ENCODE data around the gene EEF2K. TPM values are rescaled to one million over a fixed set of nuclear protein-coding genes. Genes with fewer than 3 reads are reported as not detected.

The EEF2K gene
- total and polyA plus RNA-seq, 2 of the 13 experiments (the other 11 are each of a cell fraction or from before 2014, with no cell fraction given): 22.0 to 23.8 TPM

DNA sequence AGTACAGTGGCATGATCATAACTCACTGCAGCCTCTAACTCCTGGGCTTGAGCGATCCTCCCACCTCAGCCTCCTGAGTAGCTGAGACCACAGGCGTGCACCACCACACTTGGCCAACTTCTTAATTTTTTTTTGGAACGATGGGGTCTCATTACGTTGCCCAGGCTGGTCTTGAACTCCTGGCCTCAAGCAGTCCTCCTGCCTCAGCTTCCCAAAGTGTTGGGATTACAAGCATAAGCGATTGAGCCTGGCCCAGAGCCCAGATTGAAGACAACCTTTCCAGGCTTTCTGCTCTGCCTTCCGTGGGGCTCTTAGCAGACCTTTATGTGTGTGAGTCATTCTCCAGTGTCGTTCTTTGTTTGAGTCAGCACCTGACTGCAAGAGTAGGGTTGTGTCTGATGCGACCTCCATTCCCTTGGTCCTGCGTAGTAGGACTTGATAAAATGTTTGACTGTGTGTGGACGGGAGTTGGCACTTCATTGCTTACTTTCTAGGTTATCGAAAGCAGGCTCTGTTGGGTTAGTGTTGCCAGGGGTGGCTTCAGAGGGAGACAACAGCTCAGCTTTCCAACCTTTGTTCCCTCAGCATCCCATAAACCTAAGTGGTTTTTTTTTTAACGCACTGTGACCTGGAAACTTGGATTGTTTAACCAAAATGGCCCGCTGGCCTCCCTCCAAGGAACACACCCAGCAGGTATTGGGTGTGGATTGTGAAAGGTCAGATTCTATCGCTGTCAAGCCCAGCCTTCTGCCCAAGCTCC is 26.4 kb downstream of the EEF2K start (continued):
- TF ChIP-seq STAT6 (CRISPR knock-in tag; IDR thresholded peaks at IDR 0.05; ENCODE audit: borderline replicate concordance): no peak
- no peak for TF ChIP-seq ZNF670 (CRISPR knock-in tag; IDR thresholded peaks at IDR 0.05; ENCODE audit: borderline replicate concordance)
- TF ChIP-seq ZFP82 (CRISPR knock-in tag; IDR thresholded peaks at IDR 0.05; ENCODE audit: borderline replicate concordance): no peak
- peak; percentile 64 for TF ChIP-seq SALL1 (CRISPR knock-in tag; IDR thresholded peaks at IDR 0.05)
- no peak for TF ChIP-seq ZFP41 (CRISPR knock-in tag; IDR thresholded peaks at IDR 0.05; ENCODE audit: borderline replicate concordance)
- TF ChIP-seq ZNF850 (CRISPR knock-in tag; conservative IDR thresholded peaks at IDR 0.05): no peak
- no peak for TF ChIP-seq ZNF275 (CRISPR knock-in tag; IDR thresholded peaks at IDR 0.05; ENCODE audit: borderline replicate concordance)
- TF ChIP-seq TBX2 (CRISPR knock-in tag; IDR thresholded peaks at IDR 0.05; ENCODE audit: borderline replicate concordance): 0 out of 2 replicates have a peak, but pooled peaks have one; percentile 15
- TF ChIP-seq SYNCRIP (IDR thresholded peaks at IDR 0.05; ENCODE audit: insufficient read depth, low read depth, low read length): no peak
- peak; percentile 60; the same call in 1 of the 2 replicates for TF ChIP-seq CHD4 (IDR thresholded peaks at IDR 0.05; ENCODE audit: borderline replicate concordance, low read length)
- no peak for TF ChIP-seq ZNF143 (CRISPR knock-in tag; IDR thresholded peaks at IDR 0.05)
- TF ChIP-seq, protein P1, sequence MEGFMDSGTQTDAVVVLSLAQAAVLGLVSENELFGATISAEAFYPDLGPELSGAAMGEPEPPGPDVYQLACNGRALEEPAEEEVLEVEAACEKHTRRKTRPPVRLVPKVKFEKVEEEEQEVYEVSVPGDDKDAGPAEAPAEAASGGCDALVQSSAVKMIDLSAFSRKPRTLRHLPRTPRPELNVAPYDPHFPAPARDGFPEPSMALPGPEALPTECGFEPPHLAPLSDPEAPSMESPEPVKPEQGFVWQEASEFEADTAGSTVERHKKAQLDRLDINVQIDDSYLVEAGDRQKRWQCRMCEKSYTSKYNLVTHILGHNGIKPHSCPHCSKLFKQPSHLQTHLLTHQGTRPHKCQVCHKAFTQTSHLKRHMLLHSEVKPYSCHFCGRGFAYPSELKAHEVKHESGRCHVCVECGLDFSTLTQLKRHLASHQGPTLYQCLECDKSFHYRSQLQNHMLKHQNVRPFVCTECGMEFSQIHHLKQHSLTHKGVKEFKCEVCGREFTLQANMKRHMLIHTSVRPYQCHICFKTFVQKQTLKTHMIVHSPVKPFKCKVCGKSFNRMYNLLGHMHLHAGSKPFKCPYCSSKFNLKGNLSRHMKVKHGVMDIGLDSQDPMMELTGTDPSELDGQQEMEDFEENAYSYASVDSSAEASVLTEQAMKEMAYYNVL (CRISPR knock-in tag; IDR thresholded peaks at IDR 0.05; ENCODE audit: borderline replicate concordance): 0 out of 2 replicates have a peak, but pooled peaks have one; percentile 25
- TF ChIP-seq ISL2 (CRISPR knock-in tag; IDR thresholded peaks at IDR 0.05): peak; percentile 39; the same call in 1 of the 2 replicates
- peak; percentile 2; the same call in 1 of the 2 replicates for TF ChIP-seq ZNF766 (CRISPR knock-in tag; IDR thresholded peaks at IDR 0.05; ENCODE audit: borderline replicate concordance)
- no peak for TF ChIP-seq ZNF484 (CRISPR knock-in tag; IDR thresholded peaks at IDR 0.05; ENCODE audit: borderline replicate concordance, low read depth)
- TF ChIP-seq NFYC (CRISPR knock-in tag; IDR thresholded peaks at IDR 0.05): no peak
- peak; percentile 18; the same call in 1 of the 2 replicates for TF ChIP-seq TBX3 (IDR thresholded peaks at IDR 0.05; ENCODE audit: borderline replicate concordance)
- TF ChIP-seq ZNF501 (CRISPR knock-in tag; IDR thresholded peaks at IDR 0.05): peak; percentile 31; the same call in 1 of the 2 replicates
- no peak; the same call in 1 of the 2 replicates for TF ChIP-seq YEATS4 (CRISPR knock-in tag; IDR thresholded peaks at IDR 0.05; ENCODE audit: borderline replicate concordance)
- no peak for TF ChIP-seq ZNF597 (CRISPR knock-in tag; IDR thresholded peaks at IDR 0.05)

Measured in HepG2 (cell line).